Measurements from ENCODE around the gene GRIN2C.

GRIN2C gene

GRCh38 chr17:74818291-74818938, 41.3 kb downstream of the GRIN2C start:
- DNase-seq, result no peak

GRCh38 chr17:74816905-74817620, 42.6 kb downstream of the GRIN2C start:
- DNase-seq, result no peak

- no peak for DNase-seq
These were observed 43.9 kb downstream of the GRIN2C start for GRCh38 chr17:74815550-74816370.

GRCh38 chr17:74815067-74815466, 44.6 kb downstream of the GRIN2C start:
- no peak for DNase-seq

- no peak for DNase-seq
These were observed 45.2 kb downstream of the GRIN2C start for GRCh38 chr17:74814453-74814852.

- DNase-seq, result no peak
These were observed 47.3 kb downstream of the GRIN2C start for GRCh38 chr17:74812109-74813009.

GRCh38 chr17:74810699-74811485, 48.8 kb downstream of the GRIN2C start:
- DNase-seq, result no peak

GRCh38 chr17:74808714-74809430, 50.8 kb downstream of the GRIN2C start:
- no peak for DNase-seq

GRCh38 chr17:74807925-74808324, 51.8 kb downstream of the GRIN2C start:
- DNase-seq, result no peak

- no peak for DNase-seq
These were observed 52.2 kb downstream of the GRIN2C start for GRCh38 chr17:74807441-74807840.

- no peak for DNase-seq
These were observed 53.4 kb downstream of the GRIN2C start for GRCh38 chr17:74806334-74806733.

GRCh38 chr17:74805591-74805991, 54.1 kb downstream of the GRIN2C start:
- no peak for DNase-seq

GRCh38 chr17:74804683-74805082, 55.0 kb downstream of the GRIN2C start:
- no peak for DNase-seq

- no peak for DNase-seq
These were observed 55.7 kb downstream of the GRIN2C start for GRCh38 chr17:74803971-74804370.

- DNase-seq, result no peak
These were observed 56.2 kb downstream of the GRIN2C start for GRCh38 chr17:74803388-74803930.

GRCh38 chr17:74801896-74802295, 57.8 kb downstream of the GRIN2C start:
- no peak for DNase-seq

GRCh38 chr17:74800531-74800930, 59.2 kb downstream of the GRIN2C start:
- DNase-seq, result no peak

- DNase-seq, result no peak
These were observed 60.6 kb downstream of the GRIN2C start for GRCh38 chr17:74799097-74799496.

- DNase-seq, result no peak
These were observed 61.4 kb downstream of the GRIN2C start for GRCh38 chr17:74798239-74798707.

GRCh38 chr17:74797824-74798223, 61.9 kb downstream of the GRIN2C start:
- no peak for DNase-seq

GRCh38 chr17:74796866-74797265, 62.8 kb downstream of the GRIN2C start:
- no peak for DNase-seq
